ENCODE results near the gene MORC4.

MORC4 gene

DNA sequence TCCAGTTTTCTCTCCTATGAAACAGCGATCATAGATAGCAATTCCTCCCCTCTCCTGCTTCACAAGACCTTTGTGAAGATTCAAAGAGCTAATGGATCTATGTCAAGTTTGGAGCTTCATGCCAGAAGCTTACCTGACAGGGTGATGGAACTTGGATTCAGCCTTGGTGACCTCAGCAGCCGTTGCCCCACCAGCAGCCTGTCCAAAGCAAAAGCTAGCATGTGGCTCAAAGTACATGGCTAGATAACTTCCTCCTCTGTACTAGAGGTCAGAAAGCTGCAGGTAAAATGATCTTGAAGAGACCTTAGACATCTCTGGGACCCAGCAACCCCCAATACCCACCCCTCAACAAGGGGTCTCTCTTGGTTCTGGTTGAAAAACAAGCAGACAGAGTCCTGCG lies 98.7 kb downstream of the MORC4 start:
- TF ChIP-seq, protein P1, sequence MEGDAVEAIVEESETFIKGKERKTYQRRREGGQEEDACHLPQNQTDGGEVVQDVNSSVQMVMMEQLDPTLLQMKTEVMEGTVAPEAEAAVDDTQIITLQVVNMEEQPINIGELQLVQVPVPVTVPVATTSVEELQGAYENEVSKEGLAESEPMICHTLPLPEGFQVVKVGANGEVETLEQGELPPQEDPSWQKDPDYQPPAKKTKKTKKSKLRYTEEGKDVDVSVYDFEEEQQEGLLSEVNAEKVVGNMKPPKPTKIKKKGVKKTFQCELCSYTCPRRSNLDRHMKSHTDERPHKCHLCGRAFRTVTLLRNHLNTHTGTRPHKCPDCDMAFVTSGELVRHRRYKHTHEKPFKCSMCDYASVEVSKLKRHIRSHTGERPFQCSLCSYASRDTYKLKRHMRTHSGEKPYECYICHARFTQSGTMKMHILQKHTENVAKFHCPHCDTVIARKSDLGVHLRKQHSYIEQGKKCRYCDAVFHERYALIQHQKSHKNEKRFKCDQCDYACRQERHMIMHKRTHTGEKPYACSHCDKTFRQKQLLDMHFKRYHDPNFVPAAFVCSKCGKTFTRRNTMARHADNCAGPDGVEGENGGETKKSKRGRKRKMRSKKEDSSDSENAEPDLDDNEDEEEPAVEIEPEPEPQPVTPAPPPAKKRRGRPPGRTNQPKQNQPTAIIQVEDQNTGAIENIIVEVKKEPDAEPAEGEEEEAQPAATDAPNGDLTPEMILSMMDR (IDR thresholded peaks at IDR 0.05; ENCODE audit: borderline replicate concordance, control extremely low read depth, extremely low read depth, insufficient read depth, missing control alignments) = no peak
- in situ Hi-C loops (cut with MboI; ENCODE audit: low sequenced_read_pairs, unreplicated experiment) = no loop called here
- no peak for DNase-seq (ENCODE audit: low spot score)

DNA sequence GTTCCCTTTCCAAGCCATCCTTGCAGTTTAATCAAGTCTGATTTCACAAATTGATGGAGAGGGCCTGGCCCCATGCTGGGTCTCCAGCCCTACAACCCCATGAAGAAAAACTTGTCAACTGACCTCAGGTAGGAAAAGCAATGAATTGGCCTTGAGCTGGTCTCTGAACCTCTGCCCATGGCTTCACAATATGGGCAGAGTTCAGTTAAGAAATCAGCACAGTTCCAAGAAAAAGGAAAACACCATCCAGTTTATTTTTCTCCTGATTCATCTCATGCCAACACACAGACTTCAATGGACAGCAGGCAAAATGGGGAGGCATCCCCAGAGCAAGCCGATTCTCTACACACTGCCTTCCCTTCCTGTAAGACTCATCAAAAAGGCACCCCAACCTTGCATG lies 100.2 kb downstream of the MORC4 start:
- TF ChIP-seq, protein P1 (IDR thresholded peaks at IDR 0.05; ENCODE audit: borderline replicate concordance, control extremely low read depth, extremely low read depth, insufficient read depth, missing control alignments) = no peak
- in situ Hi-C loops (cut with MboI; ENCODE audit: low sequenced_read_pairs, unreplicated experiment) = no loop called here
- no peak for DNase-seq (ENCODE audit: low spot score)

GRCh38 chrX:106899276-106899675 lies 100.7 kb downstream of the MORC4 start:
- no peak for DNase-seq (ENCODE audit: low spot score)
- in situ Hi-C loops (cut with MboI; ENCODE audit: low sequenced_read_pairs, unreplicated experiment) = no loop called here
- TF ChIP-seq, protein P1 (IDR thresholded peaks at IDR 0.05; ENCODE audit: borderline replicate concordance, control extremely low read depth, extremely low read depth, insufficient read depth, missing control alignments) = no peak

DNA sequence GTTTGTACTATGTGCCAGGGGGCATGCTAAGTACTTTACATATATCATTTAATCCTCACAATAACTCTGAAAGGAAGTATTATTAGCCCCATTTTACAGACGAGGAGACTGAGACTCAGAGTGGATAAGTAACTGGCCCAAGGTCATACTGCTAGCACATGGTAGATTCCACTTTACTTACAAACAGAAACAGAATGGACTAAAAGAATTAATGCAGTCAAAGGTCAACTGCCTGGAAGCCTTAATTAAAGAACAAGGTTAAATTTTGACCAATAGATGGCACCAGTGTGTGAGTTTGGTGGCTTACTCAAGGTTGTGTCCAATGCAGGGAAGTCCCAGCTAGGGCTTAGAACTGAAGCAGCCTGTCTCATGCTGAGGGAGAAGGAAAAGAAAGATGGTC lies 101.5 kb downstream of the MORC4 start:
- peak; percentile 52 for DNase-seq (ENCODE audit: low spot score)

GRCh38 chrX:106897259-106897658 lies 102.8 kb downstream of the MORC4 start:
- no peak for DNase-seq (ENCODE audit: low spot score)
- in situ Hi-C loops (cut with MboI; ENCODE audit: low sequenced_read_pairs, unreplicated experiment) = no loop called here
- TF ChIP-seq, protein P1 (IDR thresholded peaks at IDR 0.05; ENCODE audit: borderline replicate concordance, control extremely low read depth, extremely low read depth, insufficient read depth, missing control alignments) = no peak

More for the DNA sequence above, 101.5 kb downstream of the MORC4 start:
- in situ Hi-C loops (cut with MboI; ENCODE audit: low sequenced_read_pairs, unreplicated experiment) = no loop called here
- TF ChIP-seq, protein P1 (IDR thresholded peaks at IDR 0.05; ENCODE audit: borderline replicate concordance, control extremely low read depth, extremely low read depth, insufficient read depth, missing control alignments) = peak; percentile 34

GRCh38 chrX:106894978-106895452 lies 105.0 kb downstream of the MORC4 start:
- TF ChIP-seq, protein P1 (IDR thresholded peaks at IDR 0.05; ENCODE audit: borderline replicate concordance, control extremely low read depth, extremely low read depth, insufficient read depth, missing control alignments) = no peak
- in situ Hi-C loops (cut with MboI; ENCODE audit: low sequenced_read_pairs, unreplicated experiment) = no loop called here
- no peak for DNase-seq (ENCODE audit: low spot score)

Data from GM13976 (cell line).